ENCODE data around the gene INPP4A. TPM values are rescaled to one million over a fixed set of nuclear protein-coding genes. Genes with fewer than 3 reads are reported as not detected.

Gene INPP4A
- total and polyA plus RNA-seq, 9 of the 15 experiments (the other 6 are each of a cell fraction or from before 2014, with no cell fraction given), result 1.8 to 15.7 (median 8.3) TPM

DNA sequence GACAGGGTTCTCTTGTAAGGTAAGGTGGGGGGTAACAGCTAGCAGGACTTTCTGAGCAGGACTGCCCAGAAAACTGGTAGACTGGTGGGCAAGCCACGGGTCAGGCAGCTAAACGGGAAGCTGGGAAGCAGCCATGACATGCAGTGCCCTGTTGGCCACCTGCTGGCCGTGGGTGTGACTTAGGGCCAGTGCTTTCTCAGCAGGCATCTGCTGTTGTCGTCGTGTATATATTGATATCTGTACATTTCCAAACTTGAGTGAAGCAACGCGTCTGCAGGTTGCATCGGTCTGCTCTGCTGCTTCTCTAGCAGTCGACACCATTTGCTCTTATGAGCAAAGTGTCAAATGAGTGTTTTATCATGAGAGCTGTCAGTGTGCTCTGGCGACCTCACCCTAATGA lies 132.7 kb downstream of the INPP4A start:
- no peak overlapping the region for H3K4me2 ChIP-seq (ENCODE audit: insufficient read depth, low read length)
- DNase-seq (ENCODE audit: extremely low read depth in 1 of 4, low spot score in 3 of 4), result no peak
- intact Hi-C loops (cut with micrococcal nuclease) (no loop called here), in situ Hi-C loops (cut with MboI) (no loop called here)
- ChIA-PET POLR2A (no interaction called here), CTCF (ENCODE audit: low intra/inter-chr PET ratio) (no interaction called here)
- WGBS (ENCODE audit: insufficient coverage, low coverage, missing lambda C conversion rate), result 65% methylated on average over 10 of the region's 10 CpGs
- no TSS peak for BruUV-seq (replicated peaks)
- no peak for ATAC-seq
- H3K27me3 ChIP-seq (ENCODE audit: control insufficient read depth in 2 of 2, insufficient read depth in 2 of 2, low read length in 2 of 2), result no peaks in the 10 kb centered on the region
- no peak overlapping the region for H2AFZ ChIP-seq (ENCODE audit: low read depth, low read length)
- H3K27ac ChIP-seq (ENCODE audit: extremely low read depth, low read depth, low read length), result no peak overlapping the region
- no peaks in the 10 kb centered on the region for H3K4me1 ChIP-seq (replicated peaks in 1 of 2; ENCODE audit: control insufficient read depth in 2 of 2, insufficient read depth in 2 of 2, low read length in 2 of 2)
- no peaks in the 10 kb centered on the region for H3K9me1 ChIP-seq (ENCODE audit: control insufficient read depth, insufficient read depth, low read length)
- H3K9ac ChIP-seq (ENCODE audit: insufficient read depth in 1 of 2, low read depth in 2 of 2, low read length in 2 of 2), result peak overlapping the region in 1 of 2 experiments; percentile 41; a peak in 1 of 4 replicates
- TF ChIP-seq ZNF354B (CRISPR knock-in tag; IDR thresholded peaks at IDR 0.05), result no peak
- TF ChIP-seq, protein P1, sequence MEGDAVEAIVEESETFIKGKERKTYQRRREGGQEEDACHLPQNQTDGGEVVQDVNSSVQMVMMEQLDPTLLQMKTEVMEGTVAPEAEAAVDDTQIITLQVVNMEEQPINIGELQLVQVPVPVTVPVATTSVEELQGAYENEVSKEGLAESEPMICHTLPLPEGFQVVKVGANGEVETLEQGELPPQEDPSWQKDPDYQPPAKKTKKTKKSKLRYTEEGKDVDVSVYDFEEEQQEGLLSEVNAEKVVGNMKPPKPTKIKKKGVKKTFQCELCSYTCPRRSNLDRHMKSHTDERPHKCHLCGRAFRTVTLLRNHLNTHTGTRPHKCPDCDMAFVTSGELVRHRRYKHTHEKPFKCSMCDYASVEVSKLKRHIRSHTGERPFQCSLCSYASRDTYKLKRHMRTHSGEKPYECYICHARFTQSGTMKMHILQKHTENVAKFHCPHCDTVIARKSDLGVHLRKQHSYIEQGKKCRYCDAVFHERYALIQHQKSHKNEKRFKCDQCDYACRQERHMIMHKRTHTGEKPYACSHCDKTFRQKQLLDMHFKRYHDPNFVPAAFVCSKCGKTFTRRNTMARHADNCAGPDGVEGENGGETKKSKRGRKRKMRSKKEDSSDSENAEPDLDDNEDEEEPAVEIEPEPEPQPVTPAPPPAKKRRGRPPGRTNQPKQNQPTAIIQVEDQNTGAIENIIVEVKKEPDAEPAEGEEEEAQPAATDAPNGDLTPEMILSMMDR (IDR thresholded peaks at IDR 0.05 in 2 of 3, conservative IDR thresholded peaks at IDR 0.05 in 1 of 3; ENCODE audit: insufficient read depth in 2 of 3, low read depth in 1 of 3, low read length in 3 of 3), result peak in 2 of 3 experiments; percentile 4 to 29; a peak in 1 of 6 replicates
- no peak for FAIRE-seq
- no peaks in the 10 kb centered on the region for H3K9me3 ChIP-seq (replicated peaks; ENCODE audit: control insufficient read depth, insufficient read depth, low read depth, low read length)
- peaks cover 23% of the 10 kb centered on the region; the same call in 2 of the 3 replicates for H3K36me3 ChIP-seq (ENCODE audit: control insufficient read depth, insufficient read depth, low read length)
- H4K20me1 ChIP-seq (replicated peaks; ENCODE audit: control insufficient read depth, insufficient read depth, low read length), result no peaks in the 10 kb centered on the region
- no peak overlapping the region for H3K4me3 ChIP-seq
- H3K79me2 ChIP-seq (ENCODE audit: control insufficient read depth, insufficient read depth, low read length), result no peaks in the 10 kb centered on the region

DNA sequence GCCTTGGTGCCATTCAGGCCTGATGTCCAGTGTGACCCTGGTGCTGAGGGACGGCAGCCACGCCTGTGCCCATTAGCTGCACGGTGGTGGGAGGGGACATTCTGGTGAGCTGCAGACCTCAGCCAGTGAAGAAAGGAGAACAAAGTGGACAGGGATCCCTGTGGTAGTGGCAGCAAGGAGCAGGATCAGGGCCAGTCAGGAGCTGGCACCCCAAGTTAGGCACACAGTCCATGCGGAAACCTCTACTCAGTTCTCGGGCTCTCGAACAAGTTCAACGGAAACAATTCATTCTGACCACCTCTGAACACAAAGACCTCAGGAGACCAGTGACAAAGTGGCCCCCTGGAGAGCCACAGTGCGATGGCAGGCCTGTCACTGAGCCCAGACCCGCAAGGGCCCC lies 133.6 kb downstream of the INPP4A start:
- Histone ChIP-seq H2AFZ (ENCODE audit: low read depth, low read length) (no peak overlapping the region), H3K27me3 (ENCODE audit: control insufficient read depth in 2 of 2, insufficient read depth in 2 of 2, low read length in 2 of 2) (no peaks in the 10 kb centered on the region), H3K27ac (ENCODE audit: extremely low read depth, low read depth, low read length) (no peak overlapping the region), H3K9me1 (ENCODE audit: control insufficient read depth, insufficient read depth, low read length) (no peaks in the 10 kb centered on the region), H3K36me3 (ENCODE audit: control insufficient read depth, insufficient read depth, low read length) (peaks cover 26% of the 10 kb centered on the region; the same call in 2 of the 3 replicates), H3K4me3 (no peak overlapping the region), H3K4me2 (ENCODE audit: insufficient read depth, low read length) (no peak overlapping the region), H3K79me2 (ENCODE audit: control insufficient read depth, insufficient read depth, low read length) (no peaks in the 10 kb centered on the region), H4K20me1 (replicated peaks; ENCODE audit: control insufficient read depth, insufficient read depth, low read length) (no peaks in the 10 kb centered on the region), H3K9me3 (replicated peaks; ENCODE audit: control insufficient read depth, insufficient read depth, low read depth, low read length) (no peaks in the 10 kb centered on the region), H3K9ac (ENCODE audit: insufficient read depth in 1 of 2, low read depth in 2 of 2, low read length in 2 of 2) (no peak overlapping the region), H3K4me1 (replicated peaks in 1 of 2; ENCODE audit: control insufficient read depth in 2 of 2, insufficient read depth in 2 of 2, low read length in 2 of 2) (no peaks in the 10 kb centered on the region)
- ChIA-PET POLR2A (no interaction called here), CTCF (ENCODE audit: low intra/inter-chr PET ratio) (no interaction called here)
- DNase-seq (ENCODE audit: extremely low read depth in 1 of 4, low spot score in 3 of 4), result no peak
- in situ Hi-C loops (cut with MboI), result no loop called here
- intact Hi-C loops (cut with micrococcal nuclease), result no loop called here
- no peak for FAIRE-seq
- BruUV-seq (replicated peaks), result no TSS peak
- no peak for ATAC-seq
- 79% methylated on average over 8 of the region's 9 CpGs for WGBS (ENCODE audit: insufficient coverage, low coverage, missing lambda C conversion rate)
- TF ChIP-seq ZNF551 (CRISPR knock-in tag; IDR thresholded peaks at IDR 0.05), result no peak
- TF ChIP-seq, protein P2, sequence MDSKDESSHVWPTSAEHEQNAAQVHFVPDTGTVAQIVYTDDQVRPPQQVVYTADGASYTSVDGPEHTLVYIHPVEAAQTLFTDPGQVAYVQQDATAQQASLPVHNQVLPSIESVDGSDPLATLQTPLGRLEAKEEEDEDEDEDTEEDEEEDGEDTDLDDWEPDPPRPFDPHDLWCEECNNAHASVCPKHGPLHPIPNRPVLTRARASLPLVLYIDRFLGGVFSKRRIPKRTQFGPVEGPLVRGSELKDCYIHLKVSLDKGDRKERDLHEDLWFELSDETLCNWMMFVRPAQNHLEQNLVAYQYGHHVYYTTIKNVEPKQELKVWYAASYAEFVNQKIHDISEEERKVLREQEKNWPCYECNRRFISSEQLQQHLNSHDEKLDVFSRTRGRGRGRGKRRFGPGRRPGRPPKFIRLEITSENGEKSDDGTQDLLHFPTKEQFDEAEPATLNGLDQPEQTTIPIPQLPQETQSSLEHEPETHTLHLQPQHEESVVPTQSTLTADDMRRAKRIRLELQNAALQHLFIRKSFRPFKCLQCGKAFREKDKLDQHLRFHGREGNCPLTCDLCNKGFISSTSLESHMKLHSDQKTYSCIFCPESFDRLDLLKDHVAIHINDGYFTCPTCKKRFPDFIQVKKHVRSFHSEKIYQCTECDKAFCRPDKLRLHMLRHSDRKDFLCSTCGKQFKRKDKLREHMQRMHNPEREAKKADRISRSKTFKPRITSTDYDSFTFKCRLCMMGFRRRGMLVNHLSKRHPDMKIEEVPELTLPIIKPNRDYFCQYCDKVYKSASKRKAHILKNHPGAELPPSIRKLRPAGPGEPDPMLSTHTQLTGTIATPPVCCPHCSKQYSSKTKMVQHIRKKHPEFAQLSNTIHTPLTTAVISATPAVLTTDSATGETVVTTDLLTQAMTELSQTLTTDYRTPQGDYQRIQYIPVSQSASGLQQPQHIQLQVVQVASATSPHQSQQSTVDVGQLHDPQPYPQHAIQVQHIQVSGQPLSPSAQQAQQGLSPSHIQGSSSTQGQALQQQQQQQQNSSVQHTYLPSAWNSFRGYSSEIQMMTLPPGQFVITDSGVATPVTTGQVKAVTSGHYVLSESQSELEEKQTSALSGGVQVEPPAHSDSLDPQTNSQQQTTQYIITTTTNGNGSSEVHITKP (IDR thresholded peaks at IDR 0.05; ENCODE audit: partially characterized antibody), result no peak
- no peak for TF ChIP-seq ZNF644 (tag; IDR thresholded peaks at IDR 0.05; ENCODE audit: low read depth)
- no peak for TF ChIP-seq ZNF583 (CRISPR knock-in tag; IDR thresholded peaks at IDR 0.05)
- TF ChIP-seq DACH1 (IDR thresholded peaks at IDR 0.05; ENCODE audit: partially characterized antibody), result no peak
- no peak for TF ChIP-seq ZNF445 (CRISPR knock-in tag; IDR thresholded peaks at IDR 0.05; ENCODE audit: low read depth)
- no peak for TF ChIP-seq POLR2H (tag; IDR thresholded peaks at IDR 0.05; ENCODE audit: low read depth)
